Stomach (tissue), 4 donors: ENCODE results near the gene GGT6.

Experiments
- CTCF ChIP-seq, 7 experiments: fragments of 450-650 bp in 4 of 7; fragments of 200-600 bp in 3 of 7; sonication (generic) in 3 of 7; IDR thresholded peaks; one replicate each; pipeline ENCODE4 v1.5.1; 2016 to 2019; ENCODE audit warnings: antibody characterized with exemption in 7 of 7, control low read depth in 2 of 7, mild to moderate bottlenecking in 1 of 7
- POLR2A ChIP-seq, 4 donors: fragments of 450-650 bp; IDR thresholded peaks; one replicate each; pipeline ENCODE4 v1.6.1; 2016; ENCODE audit warnings: antibody characterized with exemption in 4 of 4, control low read depth in 2 of 4, mild to moderate bottlenecking in 1 of 4, moderate library complexity in 1 of 4

DNA sequence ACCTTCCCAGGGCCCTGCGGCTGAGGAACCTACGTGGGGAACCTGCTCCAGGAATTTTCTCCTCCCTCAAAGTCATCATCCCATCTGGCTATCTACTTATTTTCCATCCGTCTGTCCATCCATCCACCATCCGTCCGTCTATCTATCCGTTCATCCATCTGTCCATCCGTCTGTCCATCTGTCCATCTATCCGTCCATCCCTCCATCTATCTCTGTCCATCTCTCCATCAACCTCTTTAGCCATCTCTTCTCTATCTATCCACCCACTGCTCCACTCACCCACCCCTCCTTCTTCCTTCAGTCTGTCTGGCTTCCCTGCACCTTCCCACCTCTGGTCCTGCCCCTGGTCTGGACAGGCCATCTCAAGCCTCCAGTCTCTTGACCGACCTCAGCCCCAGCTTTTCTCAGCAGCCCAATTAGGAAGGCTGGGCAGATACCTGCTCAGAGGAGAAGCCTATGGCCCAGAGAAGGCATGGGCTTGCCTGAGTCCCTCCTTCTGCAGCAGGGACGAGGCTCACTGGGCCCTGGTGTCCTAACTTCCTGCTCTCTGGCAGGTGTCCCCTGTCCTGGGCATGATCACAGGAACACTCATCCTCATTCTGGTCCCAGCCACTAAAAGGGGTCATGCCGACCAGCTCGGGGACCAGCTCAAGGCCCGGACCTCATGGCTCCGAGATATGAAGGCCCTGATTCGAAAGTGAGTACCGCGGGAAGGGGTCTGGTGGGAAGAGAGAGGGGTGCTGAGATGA, 28.2 kb downstream of the GGT6 start:
- TF ChIP-seq POLR2A (IDR thresholded peaks at IDR 0.05) (no peak), CTCF (IDR thresholded peaks at IDR 0.05) (no peak)
